GM12891 (cell line): ENCODE data around the gene RXFP1.
"Not testable (repeated sequence)": the region's sequence is repeated elsewhere in the genome, so short reads cannot be mapped to it uniquely, and the experiment has no call there.

Experiments
- PAX5 ChIP-seq: IDR thresholded peaks from 2 replicates; pipeline ENCODE4 v1.6.1; 2011; ENCODE audit warnings: low read length, moderate library complexity, mild to moderate bottlenecking; ENCODE audit not compliant: insufficient read depth, severe bottlenecking
- POLR2A ChIP-seq: IDR thresholded peaks from 2 replicates; pipeline ENCODE4 v1.6.1; 2011; ENCODE audit warnings: low read depth, low read length, control low read depth
- POLR2AphosphoS5 ChIP-seq: IDR thresholded peaks from 2 replicates; pipeline ENCODE4 v1.6.1; 2011; ENCODE audit warnings: low read depth, low read length, control low read depth
- POU2F2 ChIP-seq: IDR thresholded peaks from 2 replicates; pipeline ENCODE4 v1.6.1; 2011; ENCODE audit warnings: low read depth, mild to moderate bottlenecking, control low read depth, low read length, moderate library complexity
- SPI1 ChIP-seq: IDR thresholded peaks from 2 replicates; pipeline ENCODE4 v1.6.1; 2011; ENCODE audit warnings: low read depth, low read length, control low read depth
- TAF1 ChIP-seq: IDR thresholded peaks from 2 replicates; pipeline ENCODE4 v1.6.1; 2011; ENCODE audit warnings: low read depth, low read length, control low read depth

DNA sequence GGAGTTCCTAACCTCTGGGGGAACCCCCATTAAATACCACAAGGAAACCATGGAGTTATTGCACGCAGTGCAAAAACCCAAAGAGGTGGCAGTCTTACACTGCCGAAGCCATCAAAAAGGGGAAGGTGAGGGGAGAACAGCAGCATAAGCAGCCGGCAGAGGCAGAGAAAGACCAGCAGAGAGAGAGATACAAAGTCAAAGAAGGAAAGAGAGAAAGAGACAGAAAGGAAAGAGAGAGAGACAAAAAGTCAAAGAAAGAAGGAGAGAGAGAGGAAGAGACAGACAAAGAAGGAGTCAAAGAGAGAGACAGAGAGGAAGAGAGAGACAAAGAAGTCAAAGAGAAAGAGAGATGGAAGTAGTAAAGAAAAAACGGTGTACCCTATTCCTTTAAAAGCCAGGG, 141.6 kb downstream of the RXFP1 start:
- not testable (repeated sequence) for TF ChIP-seq POLR2AphosphoS5, POLR2A, TAF1, PAX5, POU2F2, SPI1
